Activated CD8-positive, alpha-beta memory T cell treated with anti-CD3 and anti-CD28 coated beads for 48 hours (primary cell): ENCODE measurements around the gene UPF3A.
"Not testable (repeated sequence)": the region's sequence is repeated elsewhere in the genome, so short reads cannot be mapped to it uniquely, and the experiment has no call there.

Source experiments
- DNase-seq, 3 experiments: peaks; one replicate each; pipeline ENCODE4 v3.0.0-alpha.2; 2020; ENCODE audit warnings: low read depth in 2 of 3, low spot score in 2 of 3

UPF3A gene

DNA sequence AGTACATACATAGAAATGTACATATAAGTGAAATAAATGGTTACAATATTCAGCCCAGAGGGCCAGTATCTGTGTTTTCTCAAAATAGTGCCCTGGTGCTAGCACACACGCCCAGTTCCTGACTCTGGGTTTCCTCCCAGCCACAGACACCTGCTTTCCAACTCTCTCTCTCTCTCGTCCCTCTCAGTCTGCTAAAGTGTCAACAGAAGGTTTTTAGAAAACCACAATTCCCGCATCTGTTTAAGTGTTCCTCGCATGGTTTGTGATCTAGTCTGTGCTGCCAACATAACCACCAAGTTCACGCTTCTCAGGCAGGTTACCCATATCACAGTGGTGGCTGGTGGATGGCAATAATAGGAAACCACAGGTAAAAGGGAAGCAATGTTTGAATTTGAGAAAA, 17.8 kb upstream of the UPF3A start:
- no peak for DNase-seq

DNA sequence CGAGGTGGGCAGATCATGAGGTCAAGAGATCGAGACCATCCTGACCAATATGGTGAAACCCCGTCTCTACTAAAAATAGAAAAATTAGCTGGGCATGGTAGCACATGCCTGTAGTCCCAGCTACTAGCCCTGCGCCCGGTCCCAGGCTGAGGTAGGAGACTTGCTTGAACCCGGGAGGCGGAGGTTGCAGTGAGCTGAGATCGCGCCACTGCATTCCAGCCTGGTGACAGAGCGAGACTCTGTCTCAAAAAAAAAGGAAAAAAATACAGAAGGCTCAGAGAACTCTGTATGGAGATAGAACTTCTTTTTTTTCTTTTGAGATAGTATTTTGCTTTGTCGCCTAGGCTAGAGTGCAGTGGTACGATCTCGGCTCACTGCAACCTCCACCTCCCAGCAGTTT, 17.1 kb upstream of the UPF3A start:
- DNase-seq, result not testable (repeated sequence)

DNA sequence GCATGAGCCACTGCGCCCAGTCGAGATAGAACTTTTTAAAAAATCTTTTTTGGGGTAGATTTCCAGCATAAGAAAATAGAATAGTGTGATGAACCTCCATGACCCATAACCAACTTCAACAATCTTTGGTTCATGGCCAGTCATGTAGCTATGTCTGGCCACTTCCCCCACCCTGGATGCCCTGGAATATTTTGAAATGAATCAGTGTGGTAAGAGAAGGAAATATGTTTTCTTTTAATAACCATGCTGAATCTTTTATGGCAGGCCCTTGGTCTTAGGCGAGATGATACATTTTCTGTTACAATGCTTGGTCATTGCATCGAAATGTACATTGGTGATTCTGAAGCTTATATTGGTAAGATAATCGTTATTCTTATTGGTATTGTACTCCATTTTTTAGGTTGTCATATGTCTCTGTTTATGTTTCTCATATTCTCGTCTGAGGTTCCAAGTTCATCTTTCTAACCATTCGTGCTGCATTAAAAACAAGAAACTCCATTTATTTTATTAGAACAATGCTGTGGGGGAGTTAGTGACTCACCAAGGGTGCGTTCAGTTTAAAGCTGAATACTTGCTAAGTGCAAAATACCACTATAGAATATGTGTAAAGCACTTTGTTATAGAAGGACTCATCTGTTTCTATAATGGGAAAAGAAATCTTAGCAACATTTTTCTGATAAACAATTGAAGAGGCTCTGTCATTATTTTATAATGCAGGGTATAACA, 16.4 kb upstream of the UPF3A start:
- no peak for DNase-seq

DNA sequence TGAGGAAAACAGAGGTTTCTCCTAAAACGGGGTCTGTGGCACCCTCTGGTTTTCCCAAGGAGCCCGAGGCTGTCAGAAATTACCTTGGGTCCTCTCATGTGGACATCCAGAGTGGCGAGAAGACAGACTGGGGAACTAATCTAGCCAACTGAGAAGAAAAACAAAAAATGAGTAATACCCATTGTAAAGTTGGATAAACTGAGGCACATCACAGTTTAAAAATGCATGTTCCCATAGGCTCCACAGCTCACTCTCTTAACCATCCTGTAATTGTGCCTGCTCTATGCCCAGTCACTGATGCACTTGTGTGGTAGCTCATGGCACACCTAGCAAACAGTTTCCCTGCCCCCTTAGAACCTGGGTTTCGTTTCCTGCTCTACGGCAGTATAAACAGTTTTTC, 15.2 kb upstream of the UPF3A start:
- DNase-seq, result no peak

DNA sequence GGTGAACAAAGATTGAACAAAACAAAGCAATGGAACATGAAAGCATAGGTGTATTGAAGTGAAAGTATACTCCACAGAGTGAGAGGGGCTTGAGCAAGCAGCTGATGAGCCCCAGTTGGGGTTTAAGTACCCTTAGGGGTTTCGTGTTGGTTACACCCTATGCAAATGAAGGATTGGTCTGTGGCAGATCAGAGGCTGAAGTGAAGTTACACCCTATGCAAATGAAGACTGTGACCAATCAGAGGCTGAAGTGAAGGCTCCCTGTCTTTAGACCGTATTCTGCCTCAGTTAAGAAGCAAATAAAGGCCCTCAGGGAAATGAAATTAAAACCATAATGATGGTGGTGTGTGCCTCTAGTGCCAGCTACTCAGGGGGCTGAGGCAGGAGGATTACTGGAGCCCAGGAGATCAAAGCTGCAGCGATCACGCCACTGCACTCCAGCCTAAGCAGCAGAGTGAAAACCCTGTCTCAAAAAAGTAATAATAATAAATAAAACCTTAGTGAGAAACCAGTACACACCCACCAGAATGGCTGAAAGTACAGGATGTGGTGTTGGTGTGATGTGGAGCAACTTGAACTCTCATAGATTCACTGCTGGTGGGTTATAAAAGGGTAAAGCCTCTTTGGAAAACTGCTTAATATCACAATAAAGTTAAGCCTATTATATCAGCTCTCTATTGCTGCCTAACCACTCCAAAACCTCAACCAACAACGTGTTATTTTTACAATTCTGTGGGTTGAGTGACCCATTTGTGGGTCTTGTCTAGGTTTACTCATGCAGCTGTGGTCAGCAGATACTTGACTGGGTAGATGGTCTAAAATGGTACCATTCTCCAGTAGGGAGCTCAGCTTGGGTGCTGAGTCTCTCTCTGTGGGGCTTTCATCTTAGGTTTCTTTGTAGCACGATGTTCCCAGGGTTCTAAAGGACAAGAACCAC, 12.8 kb upstream of the UPF3A start:
- DNase-seq, result no peak

DNA sequence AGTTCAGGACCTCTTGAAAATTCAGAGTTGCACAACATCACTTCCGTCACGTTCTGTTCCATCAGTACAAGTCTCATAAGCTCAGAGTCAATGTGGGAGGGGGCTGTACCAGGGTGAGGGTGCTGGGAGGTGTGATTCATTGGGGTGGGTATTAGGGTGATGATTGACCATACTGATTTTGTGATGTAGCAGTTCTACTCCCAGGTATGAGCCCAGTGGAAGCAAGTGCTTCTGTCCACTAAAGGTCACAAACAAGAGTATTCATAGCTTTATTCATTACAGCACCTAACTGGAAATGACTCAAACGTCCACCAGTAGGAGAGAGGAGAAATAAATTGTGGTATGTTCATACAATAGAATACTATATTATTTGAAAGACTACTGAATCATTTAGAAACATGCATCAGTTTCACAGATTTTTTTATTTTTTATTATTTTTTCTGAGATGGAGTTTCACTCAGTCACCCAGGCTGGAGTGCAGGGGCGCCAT, 12.1 kb upstream of the UPF3A start:
- DNase-seq, result no peak

DNA sequence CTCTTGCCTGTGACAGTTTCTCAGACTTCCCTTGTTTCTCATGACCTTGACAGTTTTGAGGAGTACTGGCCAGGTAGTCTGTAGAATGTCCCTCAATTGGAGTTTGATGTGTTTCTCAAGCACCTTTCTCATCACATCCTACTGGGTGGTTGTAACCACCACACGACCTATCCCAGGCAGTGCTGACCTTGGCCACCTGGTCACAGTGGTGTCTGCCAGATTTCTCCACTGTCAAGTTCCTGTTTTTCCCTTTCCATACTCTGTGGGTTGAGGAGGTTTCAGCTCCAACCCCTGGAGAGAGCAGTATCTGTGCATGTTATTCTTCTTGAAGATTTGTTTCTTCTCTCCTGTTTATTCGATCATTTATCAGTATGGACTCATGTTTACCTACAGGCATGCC, 8.4 kb upstream of the UPF3A start:
- no peak for DNase-seq

DNA sequence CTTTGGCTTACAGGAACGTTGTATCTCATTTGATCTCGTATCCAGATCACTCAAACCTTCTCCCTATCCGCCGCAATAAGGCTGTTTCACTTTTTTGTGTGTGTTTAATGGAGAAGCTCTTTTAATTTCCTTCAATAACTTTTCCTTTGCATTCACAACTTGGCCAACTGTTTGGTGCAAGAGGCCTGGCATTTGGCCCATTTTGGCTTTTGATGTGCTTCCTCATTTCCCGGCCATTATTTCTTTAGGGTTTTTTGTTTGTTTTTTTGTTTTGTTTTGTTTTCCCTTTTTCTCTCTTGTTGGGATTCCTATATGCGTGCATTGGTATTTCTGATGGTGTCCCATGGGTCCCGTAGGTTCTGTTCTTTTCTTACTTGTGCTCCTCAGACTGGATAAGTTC, 6.1 kb upstream of the UPF3A start:
- no peak for DNase-seq

DNA sequence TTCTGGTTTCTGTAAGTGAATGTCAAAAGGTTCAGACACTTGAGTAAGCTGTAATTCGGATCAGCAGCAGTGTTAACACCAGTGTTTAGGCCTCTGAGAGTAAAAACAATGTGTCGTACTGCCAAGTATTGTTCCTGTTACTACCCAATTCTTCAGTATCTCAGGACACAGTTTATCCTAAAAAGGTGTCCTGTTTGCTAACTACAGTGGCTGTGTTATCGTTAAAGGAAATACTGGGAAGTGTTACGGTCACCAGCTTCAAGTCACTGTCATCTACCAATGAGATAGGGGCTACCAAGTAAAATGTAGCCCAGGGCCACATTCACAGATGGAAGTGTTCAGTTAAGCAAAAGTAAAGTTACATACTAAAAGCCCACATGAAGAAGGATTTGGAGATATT, 2.3 kb upstream of the UPF3A start:
- DNase-seq, result no peak

DNA sequence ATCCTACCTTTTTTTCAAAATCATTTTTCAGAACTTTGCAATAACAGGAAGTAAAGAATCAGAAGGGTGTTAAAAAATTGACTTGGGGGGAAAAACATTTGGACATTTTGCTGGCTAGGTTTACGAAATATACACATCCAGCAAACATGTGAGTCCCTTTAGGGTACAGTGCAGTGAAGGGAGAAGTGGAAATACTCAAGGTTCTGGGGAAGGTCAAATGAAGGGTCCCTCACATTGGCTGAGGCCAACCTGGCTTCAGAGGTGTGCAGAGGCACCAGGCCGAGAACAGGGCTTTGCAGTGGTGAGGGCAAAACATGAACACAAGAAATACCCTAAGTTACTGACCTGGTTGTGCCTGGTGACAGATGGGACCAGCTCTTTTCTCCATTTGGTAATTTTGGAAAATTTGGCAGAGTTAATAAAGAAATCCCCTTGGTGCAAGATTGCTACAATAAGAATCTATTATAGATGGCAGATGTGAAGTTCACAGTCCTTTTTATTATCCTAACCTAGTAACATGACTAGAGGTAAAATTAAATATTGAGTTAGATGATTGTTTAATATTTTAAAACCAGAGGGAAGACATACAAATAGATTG, 1.5 kb upstream of the UPF3A start:
- DNase-seq, result no peak

DNA sequence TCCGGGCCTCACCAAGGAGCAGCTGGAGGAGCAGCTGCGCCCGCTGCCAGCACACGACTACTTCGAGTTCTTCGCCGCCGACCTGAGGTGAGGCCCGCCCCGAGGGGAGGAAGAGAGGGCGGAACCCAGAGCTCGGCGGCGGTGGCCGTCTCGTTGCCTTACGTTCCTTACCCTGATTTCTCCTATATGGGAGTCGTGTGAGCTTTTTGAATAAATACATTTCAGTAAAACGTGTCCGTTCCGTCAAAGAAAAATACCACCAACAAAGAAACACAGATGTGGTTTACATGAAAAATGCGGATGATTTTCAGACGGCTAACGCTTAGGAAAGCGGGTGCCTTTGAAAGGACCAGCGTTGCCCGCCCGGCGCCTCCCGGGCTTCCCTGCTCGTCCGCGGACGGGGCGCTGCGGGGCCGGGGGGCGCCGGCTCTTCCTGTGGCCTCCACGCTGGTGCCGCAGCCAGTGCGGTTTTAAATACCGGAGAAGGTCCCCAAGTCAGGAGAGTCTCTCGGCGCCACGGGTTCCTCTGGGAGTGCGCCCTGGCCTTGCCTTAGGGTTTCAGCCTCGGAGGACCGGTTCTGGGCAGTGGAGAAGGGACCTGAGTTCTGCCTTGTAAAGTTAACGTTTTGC, 755 bp downstream of the UPF3A start:
- peak in 1 of 3 experiments; percentile 67 for DNase-seq

DNA sequence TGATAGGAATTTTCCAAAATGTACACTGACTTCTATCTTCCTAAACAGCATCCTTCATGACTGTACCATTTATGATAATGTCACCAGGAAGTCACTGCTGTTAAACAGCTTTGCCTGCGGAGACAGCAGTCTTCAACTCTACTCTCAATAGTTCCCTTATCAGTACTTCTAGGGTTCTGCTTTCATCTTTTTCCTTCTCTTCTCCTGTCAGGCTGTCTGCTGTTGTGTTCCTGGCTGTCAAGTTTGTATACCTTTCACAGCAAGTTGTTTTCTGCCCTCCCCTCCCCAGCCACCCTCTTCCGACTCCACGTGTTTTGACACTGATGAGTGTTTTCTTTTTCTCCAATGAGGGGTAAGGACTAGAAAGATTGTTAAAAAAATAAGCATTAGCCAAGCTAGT, 2.2 kb downstream of the UPF3A start:
- DNase-seq, result no peak

DNA sequence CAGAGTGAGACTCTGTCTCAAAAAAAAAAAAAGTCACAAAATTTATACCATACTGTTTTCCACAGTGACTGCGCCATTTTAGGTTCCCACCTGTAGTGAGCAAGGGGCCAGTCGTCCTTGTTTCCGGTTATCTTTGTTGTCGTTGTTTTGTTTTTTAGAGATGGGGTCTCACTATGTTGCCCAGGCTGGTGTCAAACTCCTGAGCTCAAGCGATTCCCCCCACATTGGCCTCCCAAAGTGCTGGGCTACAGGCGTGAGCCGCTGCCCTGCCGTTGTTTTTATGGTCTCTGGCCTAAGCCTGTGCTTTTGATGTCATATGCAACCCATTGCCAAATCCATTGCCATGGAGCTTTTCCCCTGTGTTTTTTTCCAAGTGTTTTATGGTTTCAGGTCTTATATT, 3.3 kb downstream of the UPF3A start:
- no peak for DNase-seq

DNA sequence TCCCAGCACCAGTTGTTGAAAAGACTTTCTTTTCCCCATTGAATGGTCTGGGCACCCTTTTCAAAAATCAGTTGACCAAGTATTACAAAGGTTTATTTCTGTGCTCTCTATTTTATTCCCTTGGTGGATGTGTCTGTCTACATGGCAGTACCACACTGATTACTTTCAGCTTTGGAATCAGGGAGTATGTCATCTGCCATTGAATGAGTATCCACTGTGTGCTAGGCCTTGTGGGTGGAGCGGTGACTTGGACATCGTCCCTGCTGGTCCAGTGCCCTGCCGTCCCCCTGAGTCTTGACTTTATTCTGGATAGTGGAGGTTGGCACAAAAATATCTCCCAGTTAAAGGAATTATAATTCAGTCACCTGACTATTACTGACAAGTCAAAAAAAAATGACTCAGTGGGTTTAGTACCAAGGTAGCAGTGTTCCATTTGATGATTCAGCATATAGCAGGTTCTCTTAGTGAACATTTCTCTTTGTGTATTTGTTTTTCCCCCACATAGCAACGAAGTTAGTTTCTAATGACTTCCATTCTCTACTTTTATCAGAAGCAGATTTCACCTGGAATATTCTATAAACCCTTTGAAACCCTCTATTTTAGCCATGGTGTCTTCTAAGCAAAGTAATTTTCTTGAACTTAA, 3.9 kb downstream of the UPF3A start:
- DNase-seq, result no peak

DNA sequence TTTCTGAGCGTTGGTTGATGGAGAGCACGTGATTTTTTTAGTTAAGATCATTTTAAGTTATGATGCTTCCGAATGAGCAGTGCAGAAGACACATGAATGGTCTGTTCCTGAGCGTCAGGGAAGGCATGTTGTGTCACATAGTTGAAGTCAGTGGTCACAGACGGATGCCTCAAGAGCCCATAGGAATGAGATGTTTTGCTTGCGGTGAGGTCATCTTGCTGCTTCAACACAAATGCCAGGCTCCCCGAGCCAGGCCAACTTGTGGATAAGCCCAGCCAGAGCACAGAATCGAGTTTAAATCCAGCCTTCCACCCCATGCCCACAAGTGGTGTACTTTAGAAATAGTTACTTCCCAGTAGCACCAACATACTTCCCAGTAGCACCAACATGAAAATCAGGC, 5.4 kb downstream of the UPF3A start:
- DNase-seq, result no peak

DNA sequence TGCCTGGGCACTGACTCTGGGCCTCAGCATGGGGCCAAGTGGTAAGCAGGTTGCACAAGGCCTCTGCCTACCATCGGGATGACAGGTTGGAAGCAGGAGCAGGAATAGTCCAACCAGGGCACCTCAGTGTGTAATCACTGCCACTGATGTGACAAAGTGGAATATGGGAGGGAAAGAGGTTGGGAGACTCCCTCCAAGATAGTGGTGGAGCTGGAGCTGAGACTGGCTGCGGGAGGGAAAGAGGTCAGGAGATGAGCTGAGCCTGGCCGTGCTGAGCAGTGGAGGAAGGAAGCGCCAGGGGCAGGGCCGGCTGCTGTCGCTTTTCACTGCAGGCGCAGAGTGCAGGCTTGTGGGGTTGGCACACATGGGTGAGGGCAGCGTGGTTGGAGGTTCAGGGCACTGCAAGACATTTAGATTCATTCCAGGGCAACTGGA, 6.8 kb downstream of the UPF3A start:
- no peak for DNase-seq

DNA sequence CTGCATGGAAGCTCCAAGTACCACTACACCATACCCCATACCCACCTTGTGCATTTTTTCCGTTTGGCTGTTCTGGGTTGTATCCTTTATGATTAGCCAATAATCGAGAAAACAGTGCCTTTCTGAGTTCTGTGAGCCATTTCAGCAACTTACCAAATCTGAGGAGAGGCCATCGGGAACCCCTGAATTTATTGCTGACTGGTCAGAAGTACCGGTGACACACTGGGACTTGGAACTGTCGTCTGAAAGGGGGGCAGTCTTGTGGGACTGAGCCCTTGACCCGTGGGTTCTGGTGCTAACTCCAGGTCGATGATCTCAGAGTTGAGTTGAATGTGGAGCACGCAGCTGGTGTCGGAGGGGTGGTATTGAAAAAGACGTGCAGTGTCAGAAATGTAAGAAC, 15.0 kb downstream of the UPF3A start:
- no peak for DNase-seq

DNA sequence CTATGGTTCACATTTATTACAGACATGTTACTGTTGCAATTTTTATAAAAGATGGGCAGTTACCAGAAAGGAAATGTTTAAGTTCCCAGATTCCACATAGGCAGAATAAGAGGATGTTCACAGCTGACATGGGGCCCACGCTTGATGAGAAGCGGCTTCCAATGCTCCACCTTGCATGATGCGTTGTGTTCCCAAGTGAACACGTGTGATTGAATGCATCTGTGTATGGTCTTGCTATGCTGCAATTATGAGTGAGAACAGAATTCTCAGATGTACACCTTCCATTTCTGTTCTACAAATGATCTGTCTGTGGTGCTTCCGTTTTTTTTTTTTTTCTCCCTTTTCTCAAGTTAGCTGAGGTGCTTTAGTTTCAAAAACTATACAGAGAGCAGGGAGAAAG, 15.5 kb downstream of the UPF3A start:
- DNase-seq, result no peak

DNA sequence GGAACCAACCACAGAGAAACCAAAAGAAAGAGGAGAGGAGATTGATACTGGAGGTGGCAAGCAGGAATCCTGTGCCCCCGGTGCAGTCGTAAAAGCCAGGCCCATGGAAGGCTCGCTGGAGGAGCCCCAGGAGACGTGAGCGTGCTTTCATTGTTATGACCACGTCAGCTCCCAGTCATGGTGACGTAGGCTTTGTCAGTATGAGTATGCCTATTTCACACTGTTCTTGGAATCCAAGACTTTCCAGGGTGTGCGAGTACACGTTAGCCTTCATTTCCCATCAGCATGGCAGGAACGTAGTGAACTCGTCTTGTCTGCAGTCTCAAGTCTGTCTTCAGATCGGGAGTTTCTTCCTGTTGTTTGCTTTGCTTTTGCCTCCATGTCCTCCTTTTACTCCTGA, 17.5 kb downstream of the UPF3A start:
- no peak for DNase-seq

DNA sequence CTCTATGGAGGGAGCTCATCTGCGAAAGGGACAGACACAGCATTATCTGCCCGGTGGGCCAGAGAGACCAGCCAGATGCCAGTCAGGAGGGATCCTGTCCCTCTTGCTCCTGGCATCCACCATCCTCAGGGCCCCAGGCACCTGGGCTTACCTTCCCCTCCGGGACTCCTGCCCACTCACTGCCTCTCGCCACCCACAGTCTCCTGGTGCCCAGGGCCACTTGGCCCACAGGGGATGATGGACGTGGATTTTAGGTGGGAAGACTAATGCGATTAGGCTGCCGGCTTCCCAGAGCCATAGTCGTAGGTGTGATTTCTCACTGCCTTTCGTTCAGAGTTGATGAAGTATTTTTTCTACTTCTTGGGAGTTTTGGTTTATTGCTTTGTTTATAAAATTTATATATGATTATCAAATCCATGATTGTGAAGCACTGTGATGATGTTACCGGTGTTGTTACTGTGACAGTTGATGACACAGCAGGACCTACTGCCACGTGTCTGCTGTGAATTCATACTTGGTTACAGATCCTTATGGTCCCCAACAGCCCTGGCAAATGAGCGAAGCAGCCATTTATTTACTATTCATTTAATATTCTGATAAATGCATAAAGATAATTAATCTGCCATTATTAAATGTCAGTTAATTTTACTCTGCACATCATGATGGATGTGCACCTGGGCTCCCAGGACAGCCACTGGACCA, 18.4 kb downstream of the UPF3A start:
- no peak for DNase-seq
